Osteoblast (primary cell): ENCODE data around the gene DNAJC16. TPM values are rescaled to one million over a fixed set of nuclear protein-coding genes. Genes with fewer than 3 reads are reported as not detected.
"Not testable (repeated sequence)": the region's sequence is repeated elsewhere in the genome, so short reads cannot be mapped to it uniquely, and the experiment has no call there.

Experiments used
- DNase-seq: peaks from one replicate; pipeline ENCODE4 v3.0.0; 2011; ENCODE audit warnings: low spot score, mixed read lengths; ENCODE audit not compliant: insufficient read length; ENCODE audit errors: missing footprints
- H2AFZ ChIP-seq: 2 replicates; pipeline ENCODE4 v1.6.0; 2011; ENCODE audit warnings: mild to moderate bottlenecking, low read length
- H3K27ac ChIP-seq: 2 replicates; pipeline ENCODE4 v1.5.1; 2011; ENCODE audit warnings: mild to moderate bottlenecking, low read depth, low read length, moderate library complexity
- H3K27me3 ChIP-seq: 2 replicates; pipeline ENCODE4 v1.6.0; 2012; ENCODE audit warnings: mild to moderate bottlenecking, control low read depth, inconsistent platforms, low read length, moderate library complexity; ENCODE audit not compliant: insufficient read depth
- H3K36me3 ChIP-seq: 2 replicates; pipeline ENCODE4 v1.5.1; 2011; ENCODE audit warnings: mild to moderate bottlenecking, low read length, control low read depth, moderate library complexity; ENCODE audit not compliant: insufficient read depth
- H3K4me1 ChIP-seq: 2 replicates; pipeline ENCODE4 v1.5.1; 2011; ENCODE audit warnings: mild to moderate bottlenecking, low read length, control low read depth, moderate library complexity; ENCODE audit not compliant: insufficient read depth
- H3K4me2 ChIP-seq: 2 replicates; pipeline ENCODE4 v1.6.0; 2011; ENCODE audit warnings: mild to moderate bottlenecking, low read length; ENCODE audit not compliant: insufficient read depth
- H3K4me3 ChIP-seq: fragments of 200-600 bp; sonication (generic); 3 replicates; pipeline ENCODE4 v1.5.1; 2012; ENCODE audit warnings: mild to moderate bottlenecking, low read length, inconsistent platforms; ENCODE audit not compliant: insufficient read depth
- H3K79me2 ChIP-seq: 2 replicates; pipeline ENCODE4 v1.6.0; 2012; ENCODE audit warnings: mild to moderate bottlenecking, low read length, control low read depth, inconsistent platforms; ENCODE audit not compliant: insufficient read depth
- H3K9me3 ChIP-seq: 2 replicates; pipeline ENCODE4 v1.5.1; 2011; ENCODE audit warnings: low read depth, low read length, control low read depth
- H4K20me1 ChIP-seq: 2 replicates; pipeline ENCODE4 v1.6.0; 2012; ENCODE audit warnings: mild to moderate bottlenecking, low read length, control low read depth; ENCODE audit not compliant: insufficient read depth
- CTCF ChIP-seq: IDR thresholded peaks from 2 replicates; pipeline ENCODE4 v1.5.1; 2011; ENCODE audit warnings: mild to moderate bottlenecking, low read depth, low read length, moderate library complexity; ENCODE audit errors: extremely low read depth
- total RNA-seq: library from RNA; depleted of rRNA; stranded (reverse); fragments of >200 nt; gene quantifications from 2 replicates; pipeline ENCODE4 v1.2.3, GENCODE V29; 2012

The DNAJC16 gene
- total RNA-seq, 1 donor = 19.2 TPM

GRCh38 chr1:15513919-15514318, 12.7 kb upstream of the DNAJC16 start:
- peaks cover 3% of the 10 kb centered on the region for H4K20me1 ChIP-seq

DNA sequence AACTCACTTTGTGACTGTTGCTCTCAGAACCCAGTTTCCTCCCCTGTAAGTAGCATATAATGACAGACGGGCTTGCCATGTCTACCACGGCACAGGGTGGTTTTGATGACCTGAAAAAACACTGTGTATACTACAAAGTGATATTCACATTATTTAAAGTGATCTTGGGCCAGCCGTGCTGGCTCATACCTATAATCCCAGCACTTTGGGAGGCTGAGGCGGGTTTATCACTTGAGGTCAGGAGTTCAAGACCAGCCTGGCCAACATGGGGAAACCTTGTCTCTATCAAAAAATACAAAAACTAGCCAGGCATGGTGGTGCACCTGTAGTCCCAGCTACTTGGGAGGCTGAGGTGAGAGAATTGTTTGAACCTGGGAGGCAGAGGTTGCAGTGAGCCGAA, 12.1 kb upstream of the DNAJC16 start:
- H3K79me2 ChIP-seq, H3K4me2 ChIP-seq, H2AFZ ChIP-seq, H3K27ac ChIP-seq, H3K4me1 ChIP-seq, DNase-seq, H3K27me3 ChIP-seq, H3K36me3 ChIP-seq, H3K4me3 ChIP-seq, H4K20me1 ChIP-seq, H3K9me3 ChIP-seq: not testable (repeated sequence)

More at GRCh38 chr1:15513919-15514318, 12.7 kb upstream of the DNAJC16 start:
- TF ChIP-seq CTCF = no peak
- Histone ChIP-seq H3K4me1 (peaks cover 6% of the 10 kb centered on the region), H2AFZ (no peak overlapping the region), H3K4me2 (no peak overlapping the region), H3K27ac (no peak overlapping the region), H3K79me2 (no peaks in the 10 kb centered on the region), H3K27me3 (no peaks in the 10 kb centered on the region), H3K9me3 (no peaks in the 10 kb centered on the region), H3K4me3 (no peak overlapping the region), H3K36me3 (peaks cover 3% of the 10 kb centered on the region)
- DNase-seq = no peak

GRCh38 chr1:15515022-15515663, 11.5 kb upstream of the DNAJC16 start:
- H3K36me3 ChIP-seq = peaks cover 3% of the 10 kb centered on the region
- no peak overlapping the region for H3K27ac ChIP-seq
- H3K4me1 ChIP-seq = peaks cover 6% of the 10 kb centered on the region
- H3K4me3 ChIP-seq = no peak overlapping the region
- no peaks in the 10 kb centered on the region for H3K79me2 ChIP-seq
- no peak for DNase-seq
- no peak overlapping the region for H3K4me2 ChIP-seq
- H4K20me1 ChIP-seq = peaks cover 3% of the 10 kb centered on the region
- no peak overlapping the region for H2AFZ ChIP-seq
- TF ChIP-seq CTCF = no peak
- no peaks in the 10 kb centered on the region for H3K9me3 ChIP-seq
- H3K27me3 ChIP-seq = no peaks in the 10 kb centered on the region

- peaks cover 3% of the 10 kb centered on the region for H3K36me3 ChIP-seq
- no peaks in the 10 kb centered on the region for H3K9me3 ChIP-seq
- no peak overlapping the region for H2AFZ ChIP-seq
- no peak for DNase-seq
- no peaks in the 10 kb centered on the region for H3K27me3 ChIP-seq
- no peaks in the 10 kb centered on the region for H4K20me1 ChIP-seq
- no peak overlapping the region for H3K4me2 ChIP-seq
- no peak for TF ChIP-seq CTCF
- H3K4me3 ChIP-seq = no peak overlapping the region
- peaks cover 8% of the 10 kb centered on the region for H3K79me2 ChIP-seq
- no peak overlapping the region for H3K27ac ChIP-seq
- peaks cover 10% of the 10 kb centered on the region for H3K4me1 ChIP-seq
Observed at GRCh38 chr1:15519625-15520024, 7.0 kb upstream of the DNAJC16 start.

GRCh38 chr1:15521206-15521906, 5.3 kb upstream of the DNAJC16 start:
- not testable (repeated sequence) for H3K9me3 ChIP-seq, H3K27ac ChIP-seq, H3K27me3 ChIP-seq, H4K20me1 ChIP-seq, H3K4me3 ChIP-seq, H3K4me2 ChIP-seq, H2AFZ ChIP-seq, H3K79me2 ChIP-seq, H3K36me3 ChIP-seq, DNase-seq
- H3K4me1 ChIP-seq = peaks cover 19% of the 10 kb centered on the region
